GM19238 (cell line): ENCODE data around the gene UXS1.
"Not testable (repeated sequence)": the region's sequence is repeated elsewhere in the genome, so short reads cannot be mapped to it uniquely, and the experiment has no call there.

Source experiments
- DNase-seq: peaks from one replicate; pipeline ENCODE4 v3.0.0; 2011; ENCODE audit warnings: low spot score; ENCODE audit not compliant: insufficient read length

Gene UXS1

DNA sequence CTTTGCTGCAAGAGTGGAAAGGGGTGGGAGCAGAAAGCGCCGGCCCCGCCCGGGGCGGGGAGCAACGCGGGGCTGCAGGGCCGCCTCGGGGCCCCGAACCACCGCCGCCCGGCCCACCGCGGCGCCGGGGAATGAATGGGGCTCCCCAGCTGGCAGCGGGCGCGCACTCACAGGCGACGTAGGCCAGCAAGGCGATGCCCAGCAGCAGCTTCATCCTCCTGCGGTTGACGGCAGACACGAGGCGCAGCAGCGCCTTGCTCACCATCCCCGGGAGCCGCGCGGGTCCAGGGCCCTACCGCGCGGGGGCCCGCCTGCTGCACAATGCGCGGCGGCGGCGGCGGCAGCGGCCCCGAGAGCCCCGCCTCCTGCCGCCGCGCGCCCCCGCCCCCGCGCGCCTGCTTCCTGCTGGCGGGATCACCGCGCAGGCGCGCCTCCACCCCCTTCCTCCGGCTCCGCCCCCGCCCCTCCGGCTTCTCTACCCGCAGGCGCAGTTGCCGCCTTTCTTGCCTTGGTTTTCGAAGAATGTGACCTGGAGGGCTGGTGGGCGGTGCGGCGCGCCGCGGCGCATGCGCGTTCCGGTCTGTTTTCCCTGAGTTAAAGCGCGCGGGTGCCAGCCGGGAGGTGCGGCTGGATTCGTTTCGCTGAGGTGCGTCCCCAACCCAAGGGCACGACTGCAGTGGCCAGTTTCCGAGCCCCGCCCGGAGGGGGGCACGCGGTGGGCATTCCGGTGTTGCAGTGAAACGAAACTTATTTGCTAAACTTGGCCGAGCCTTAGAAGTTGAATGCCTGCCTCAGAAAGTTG, at the start of gene UXS1:
Gene UXS1, minus strand, starts transcription at position 325 of the 802 bp plus-strand sequence. Its CDS starts 60 bp downstream, at position 265.
- DNase-seq = peak; percentile 93

GRCh38 chr2:106239491-106239890, 45.4 kb upstream of the UXS1 start:
- not testable (repeated sequence) for DNase-seq

DNA sequence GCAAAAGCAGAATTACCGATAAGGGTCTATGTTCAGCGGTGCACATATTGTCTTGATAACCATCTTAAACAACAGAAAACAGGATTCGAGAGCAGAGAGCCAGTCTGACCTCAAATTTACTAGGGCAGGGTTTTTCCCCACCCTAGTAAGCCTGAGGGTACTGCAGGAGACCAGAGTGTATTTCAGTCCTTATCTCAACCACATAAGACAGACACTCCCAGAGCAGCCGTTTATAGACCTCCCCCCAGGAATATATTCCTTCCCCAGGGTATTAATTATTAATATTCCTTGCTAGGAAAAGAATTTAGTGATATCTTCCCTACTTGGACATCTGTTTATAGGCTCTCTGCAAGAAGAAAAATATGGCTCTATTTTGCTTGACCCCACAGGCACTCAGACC, 41.3 kb upstream of the UXS1 start:
- not testable (repeated sequence) for DNase-seq

DNA sequence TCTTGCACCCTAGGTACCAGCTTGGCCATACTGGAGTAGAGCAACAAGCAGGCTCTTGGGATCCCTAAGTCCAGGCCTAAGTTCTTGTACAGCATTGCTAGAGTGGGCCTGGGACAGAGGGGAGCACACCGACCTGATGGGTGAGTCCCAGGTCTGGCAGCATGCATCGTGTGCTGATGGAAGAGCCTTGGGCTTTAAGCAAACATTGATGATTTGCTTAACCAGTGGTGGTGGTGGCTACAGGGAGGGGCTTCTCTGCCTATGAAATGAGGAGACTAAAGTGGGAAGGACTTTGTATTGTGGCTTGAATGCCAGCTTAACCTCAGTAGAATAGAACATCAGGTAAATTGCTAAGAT, 39.2 kb upstream of the UXS1 start:
- no peak for DNase-seq

- DNase-seq = no peak
These were observed 38.7 kb upstream of the UXS1 start for GRCh38 chr2:106232638-106233349.

GRCh38 chr2:106223347-106223746, 29.2 kb upstream of the UXS1 start:
- no peak for DNase-seq

DNA sequence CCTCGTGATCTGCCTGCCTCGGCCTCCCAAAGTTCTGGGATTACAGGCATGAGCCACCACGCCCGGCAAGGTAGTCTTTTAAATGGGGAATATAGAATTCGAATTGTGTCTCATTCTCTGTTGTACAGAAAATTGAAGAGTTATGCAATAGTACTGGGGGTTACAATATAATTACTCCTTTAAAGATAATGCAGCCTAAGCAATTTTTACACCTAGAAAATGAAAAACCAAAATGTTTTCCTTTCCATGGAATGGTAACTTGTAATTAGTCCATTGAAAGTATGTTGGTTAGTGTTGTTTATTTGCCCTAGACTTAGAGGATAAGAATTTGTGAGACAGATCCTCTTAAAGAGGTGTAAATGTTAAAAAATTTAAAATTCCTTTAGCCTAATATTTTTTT, 28.0 kb upstream of the UXS1 start:
- DNase-seq = not testable (repeated sequence)

GRCh38 chr2:106219813-106220212, 25.7 kb upstream of the UXS1 start:
- DNase-seq = no peak

DNA sequence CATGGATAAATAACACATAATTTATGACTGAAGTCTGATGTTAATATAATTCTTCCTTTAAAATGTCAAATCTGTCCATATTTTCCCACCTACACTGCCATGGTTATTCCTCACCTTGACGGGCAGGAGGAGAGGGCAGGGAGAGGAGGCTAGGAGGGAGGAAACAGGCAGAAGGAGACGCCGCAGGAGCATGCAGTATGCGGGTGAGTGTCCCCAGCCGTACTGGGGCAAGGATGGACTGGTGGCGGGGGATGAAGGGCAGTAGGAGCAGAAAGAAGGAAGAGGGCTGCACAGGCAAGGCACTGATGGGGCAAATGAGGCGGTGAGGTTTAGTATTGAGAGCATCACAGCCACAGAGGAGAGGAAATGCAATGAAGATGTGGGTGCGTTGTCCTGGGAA, 25.1 kb upstream of the UXS1 start:
- not testable (repeated sequence) for DNase-seq

DNA sequence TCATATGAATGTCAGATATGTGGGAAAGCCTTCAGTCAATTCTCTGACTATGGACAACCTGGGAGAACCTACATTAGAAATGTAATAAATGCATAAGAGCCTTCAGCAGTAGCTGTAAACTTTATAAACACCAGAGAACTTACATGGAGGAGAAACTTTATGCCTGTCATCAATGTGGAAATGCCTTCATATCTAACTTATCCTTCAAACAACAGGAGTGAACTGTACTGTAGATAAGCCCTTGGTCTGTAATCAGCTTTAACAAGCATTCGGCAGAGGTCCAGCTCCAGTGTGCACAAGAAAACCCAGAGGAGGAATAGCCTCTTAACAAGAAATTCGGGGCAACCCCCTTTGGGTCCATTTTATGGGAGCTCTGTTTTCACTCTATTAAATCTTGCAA, 14.8 kb upstream of the UXS1 start:
- no peak for DNase-seq

DNA sequence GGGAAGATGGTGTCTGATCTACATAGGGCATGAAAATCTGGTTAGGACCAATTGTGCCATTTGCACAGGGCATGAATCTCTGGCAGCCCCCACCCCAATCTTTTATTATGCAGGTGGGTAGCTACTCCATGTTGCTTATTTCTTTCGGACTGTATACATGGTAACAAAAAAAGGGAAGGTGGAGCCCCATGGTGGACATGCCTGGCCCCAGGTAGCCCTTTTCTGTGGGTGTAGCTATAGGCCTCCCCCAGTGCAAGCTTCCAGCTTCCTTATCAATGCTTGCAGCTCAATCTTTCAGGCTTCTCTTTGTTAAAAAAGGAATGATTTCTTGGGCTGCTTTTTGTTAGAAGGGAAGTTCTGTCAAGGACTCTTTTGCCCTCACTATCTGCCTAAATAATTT, 14.3 kb upstream of the UXS1 start:
- no peak for DNase-seq

GRCh38 chr2:106207246-106207645, 13.1 kb upstream of the UXS1 start:
- no peak for DNase-seq

GRCh38 chr2:106205488-106205887, 11.4 kb upstream of the UXS1 start:
- no peak for DNase-seq

DNA sequence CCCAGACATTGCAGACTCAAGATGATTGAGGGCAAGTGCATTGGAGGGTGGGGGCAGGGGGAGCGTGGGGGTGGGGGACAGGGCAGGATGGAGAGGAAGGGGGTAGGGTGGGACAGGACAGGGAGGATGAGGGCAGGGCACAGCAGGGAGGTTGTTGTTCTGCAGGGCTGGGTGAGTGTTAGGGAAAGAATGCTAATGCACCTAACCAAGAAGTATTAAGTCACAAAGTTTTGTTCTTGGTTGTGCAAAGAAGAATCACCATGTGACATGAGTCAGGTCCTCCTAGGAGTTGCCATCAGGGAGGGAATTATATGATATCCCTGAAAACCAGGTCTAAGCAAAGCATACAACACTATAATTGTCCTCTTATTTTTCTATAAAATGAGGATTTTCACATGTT, 10.4 kb upstream of the UXS1 start:
- not testable (repeated sequence) for DNase-seq

DNA sequence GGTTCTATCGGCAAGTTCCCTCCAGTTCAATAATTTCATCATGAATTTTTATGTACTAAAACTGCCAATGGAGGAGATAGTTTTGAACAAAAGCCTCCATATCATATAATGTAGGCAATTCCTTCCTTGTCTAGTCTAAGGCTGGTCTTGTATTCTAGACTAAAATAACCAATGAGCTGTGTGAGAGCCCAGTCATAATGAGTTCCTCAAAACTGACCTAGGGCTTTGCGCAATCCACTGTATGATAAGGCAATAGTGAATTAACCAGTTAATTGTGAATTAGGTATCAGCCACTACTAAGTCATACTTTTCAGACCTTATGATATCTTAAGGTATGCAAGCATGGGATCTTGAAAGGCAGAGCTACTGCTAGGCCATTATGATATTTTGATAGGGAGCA, 7.6 kb upstream of the UXS1 start:
- no peak for DNase-seq

GRCh38 chr2:106197878-106198277, 3.8 kb upstream of the UXS1 start:
- DNase-seq = no peak

DNA sequence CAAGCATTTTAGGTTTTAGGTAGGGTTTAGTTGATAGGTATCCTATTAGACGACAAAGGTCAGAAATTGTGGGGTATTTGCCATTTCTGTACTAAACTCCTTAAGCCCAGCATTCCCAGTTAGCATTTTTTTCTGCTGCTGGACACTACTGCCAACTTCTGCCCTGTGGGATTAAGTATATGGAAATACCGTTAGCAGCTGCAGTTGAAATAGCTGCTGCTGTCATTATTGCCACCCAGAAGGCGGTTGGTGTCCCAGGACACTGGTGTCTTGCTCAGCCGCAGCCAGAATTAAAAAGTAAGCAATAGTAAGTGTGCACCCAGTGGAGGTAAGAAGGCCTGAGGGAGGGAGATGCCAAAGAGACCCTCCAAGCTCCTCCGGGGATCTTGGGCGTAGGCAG, 1.9 kb upstream of the UXS1 start:
- DNase-seq = no peak

DNA sequence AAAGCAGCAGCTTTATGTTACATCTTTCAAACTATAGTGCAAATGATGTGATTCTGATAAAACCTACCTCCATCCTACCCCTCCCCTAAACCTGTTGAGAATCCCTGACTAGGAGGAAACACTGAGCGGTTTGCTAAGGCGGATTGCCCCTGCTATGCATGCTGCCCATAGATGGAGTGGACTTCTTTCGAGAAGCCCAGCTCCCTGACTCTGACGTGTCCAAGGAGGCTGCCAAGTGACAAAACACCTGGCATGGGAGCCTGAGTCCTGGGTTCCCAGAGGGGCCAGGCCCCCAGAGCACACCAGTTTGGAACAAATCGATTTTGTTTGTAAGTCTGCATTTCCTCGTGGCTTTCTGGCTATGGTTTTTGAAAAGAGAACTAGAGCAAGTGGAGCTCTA, 1.4 kb upstream of the UXS1 start:
- no peak for DNase-seq

- DNase-seq = no peak
These were observed 468 bp downstream of the UXS1 start for GRCh38 chr2:106193690-106193976.

DNA sequence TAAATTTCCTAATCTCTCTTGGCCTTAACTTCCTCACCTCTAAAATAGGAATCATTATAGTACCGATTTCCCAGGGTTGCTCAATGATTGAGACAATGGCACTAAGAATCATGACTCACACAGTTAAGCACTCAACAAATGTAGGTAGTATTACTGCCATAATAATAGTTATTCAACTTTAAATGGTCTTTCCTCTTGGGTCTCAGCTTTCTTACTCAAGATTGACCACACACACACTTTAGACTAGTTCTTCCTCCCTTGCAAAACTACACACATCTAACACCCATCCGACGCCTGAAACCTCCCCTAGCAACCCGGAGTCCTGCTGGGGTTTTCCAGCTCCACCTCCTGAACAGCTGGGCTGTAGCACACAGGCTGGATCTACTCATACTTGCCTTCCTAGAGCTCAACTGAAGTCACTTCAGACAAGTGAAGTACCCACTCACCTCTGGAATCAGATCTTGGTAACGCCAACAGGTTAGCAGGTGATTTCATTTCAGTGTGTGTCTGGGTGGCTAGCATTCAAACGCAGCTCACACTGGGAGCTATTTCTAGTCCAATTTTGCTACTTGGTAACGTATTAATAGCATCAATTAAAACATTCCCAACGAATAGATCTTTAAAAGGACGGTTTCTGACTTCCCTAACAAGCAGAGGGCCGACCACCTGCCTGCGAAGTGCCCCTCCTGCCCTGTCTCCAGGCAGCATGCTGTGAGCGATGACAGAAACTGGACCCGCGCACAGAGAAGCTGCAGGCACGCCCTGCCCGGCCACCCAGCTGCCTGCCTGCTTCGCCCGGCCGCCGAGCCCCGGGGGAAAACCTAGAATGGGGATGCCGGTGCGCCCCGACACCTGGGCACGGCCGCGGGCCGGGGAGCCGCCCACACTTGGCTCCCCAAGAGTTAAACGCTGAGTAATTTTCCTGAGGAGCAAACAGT, 1.1 kb downstream of the UXS1 start:
- DNase-seq = peak; percentile 43

DNA sequence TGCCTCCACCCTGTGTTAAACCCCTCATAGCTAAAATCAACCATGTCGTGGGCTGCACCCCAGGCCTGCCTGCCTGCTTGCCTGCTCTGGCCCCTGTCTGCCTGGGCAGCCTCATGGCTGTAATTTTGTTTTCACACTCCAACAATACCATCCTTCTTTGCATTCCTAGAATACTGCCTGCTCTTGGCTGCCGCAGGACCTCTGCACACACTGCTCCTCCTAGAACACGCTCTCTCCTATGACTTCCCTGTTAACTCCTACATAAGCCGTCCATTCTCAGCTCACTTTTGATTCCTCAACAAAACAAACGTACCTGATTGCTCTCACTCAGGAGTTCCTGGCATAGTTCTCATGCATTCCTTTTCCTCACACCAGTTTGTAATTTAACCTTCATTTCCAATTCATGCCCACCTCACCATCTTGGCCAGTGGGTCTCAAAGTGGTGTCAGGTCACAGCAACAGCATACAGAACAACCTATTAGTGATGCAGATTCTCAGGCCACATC, 2.5 kb downstream of the UXS1 start:
- DNase-seq = no peak
